NCI-H128 (cell line): ENCODE results near the gene FXR2.
"Not testable (repeated sequence)": the region's sequence is repeated elsewhere in the genome, so short reads cannot be mapped to it uniquely, and the experiment has no call there.

Source experiments
- DNase-seq: peaks from one replicate; lab custom pipeline; 2025; ENCODE audit not compliant: unreplicated experiment; lab: John Stamatoyannopoulos, UW

Gene FXR2

DNA sequence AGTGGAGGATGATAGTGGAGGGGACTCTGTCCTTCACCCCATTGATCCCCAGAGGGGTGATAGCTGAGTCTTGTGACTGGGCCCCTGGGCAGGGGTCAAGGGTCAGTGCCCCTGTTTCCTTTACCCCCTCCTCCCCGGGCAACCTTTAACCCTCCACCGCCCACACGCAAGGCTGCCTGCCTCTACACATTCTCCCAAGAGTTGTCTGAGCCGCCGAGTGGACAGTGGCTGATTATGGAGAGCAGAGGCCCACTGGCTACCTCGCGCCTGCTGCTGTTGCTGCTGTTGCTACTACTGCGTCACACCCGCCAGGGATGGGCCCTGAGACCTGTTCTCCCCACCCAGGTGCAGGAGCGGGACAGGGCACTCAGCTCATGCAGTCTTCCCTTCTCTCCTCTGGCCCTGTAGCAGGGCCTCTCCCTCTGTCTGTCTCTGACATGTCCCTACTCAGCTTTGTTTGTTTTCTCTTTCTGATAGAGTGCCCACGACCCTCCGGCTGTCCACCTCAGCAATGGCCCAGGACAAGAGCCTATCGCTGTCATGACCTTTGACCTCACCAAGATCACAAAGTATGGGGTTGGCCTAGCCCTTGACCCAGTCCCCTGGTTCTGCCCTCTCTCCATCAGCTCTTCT lies 15.4 kb upstream of the FXR2 start, which contains the start of gene SHBG:
Gene SHBG, plus strand, starts transcription at position 197 of the 633 bp plus-strand sequence. Its CDS starts 38 bp downstream, at position 235.
- DNase-seq: no peak

DNA sequence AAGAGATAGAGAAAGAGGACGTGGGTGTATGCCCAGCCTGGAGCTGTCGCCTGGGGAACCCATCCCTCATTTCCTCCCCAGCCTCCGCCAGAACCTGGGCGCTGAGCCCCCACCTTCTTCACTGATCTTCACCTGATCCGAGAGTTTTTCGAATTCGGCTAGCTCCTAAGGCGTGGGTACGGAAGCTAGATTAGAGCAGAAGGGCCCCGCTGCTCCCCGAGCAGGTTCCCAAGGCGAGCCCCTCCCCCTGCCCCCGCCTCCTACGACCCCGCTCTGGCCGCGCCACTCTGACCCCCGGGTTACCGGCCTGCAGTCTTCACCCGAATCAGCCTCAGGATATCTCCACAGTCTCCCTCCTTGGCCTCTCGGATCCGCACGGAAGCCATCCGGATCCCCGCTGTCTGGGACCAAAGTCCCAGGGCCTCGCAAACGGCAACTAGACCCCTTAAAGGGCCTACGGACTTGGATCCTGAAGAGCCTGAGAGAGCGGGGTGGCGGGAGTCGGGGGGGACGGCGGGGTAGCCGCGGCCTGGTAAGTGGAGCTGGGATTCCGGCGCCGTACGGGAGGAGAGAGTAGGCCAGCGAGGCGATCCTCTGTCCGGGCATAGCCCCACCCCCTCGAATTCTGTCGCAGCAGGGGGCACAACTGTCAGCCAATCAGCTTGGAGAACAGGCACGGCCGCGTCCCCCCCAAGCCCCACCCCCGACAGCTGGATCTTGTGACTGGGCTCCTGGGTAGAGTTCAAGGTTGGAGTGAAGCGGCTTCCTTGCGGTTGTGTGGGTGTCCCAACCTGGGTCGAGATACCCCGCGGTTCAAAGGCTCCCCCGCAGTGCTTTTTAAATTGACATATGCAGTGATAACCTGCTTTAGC lies 12.8 kb upstream of the FXR2 start, which contains the start of gene SAT2:
Gene SAT2, minus strand, starts transcription at position 572 of the 872 bp plus-strand sequence. Its CDS starts 186 bp downstream, at position 386.
- peak; percentile 65 for DNase-seq

DNA sequence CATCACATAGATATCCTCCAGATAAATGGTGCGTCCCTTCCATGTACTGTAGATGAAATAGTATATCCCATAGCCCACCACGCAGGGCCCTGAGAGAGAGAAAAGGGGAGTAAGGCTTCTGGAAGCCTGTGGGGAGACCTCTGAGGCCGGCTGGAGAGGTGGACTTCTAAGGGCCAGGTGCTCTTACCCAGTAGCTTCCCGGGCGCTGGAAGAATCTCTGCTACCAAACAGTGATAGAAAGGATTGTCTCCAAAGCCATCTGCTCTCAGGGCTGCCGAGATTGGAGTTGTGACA lies 12.2 kb upstream of the FXR2 start:
- DNase-seq: no peak

DNA sequence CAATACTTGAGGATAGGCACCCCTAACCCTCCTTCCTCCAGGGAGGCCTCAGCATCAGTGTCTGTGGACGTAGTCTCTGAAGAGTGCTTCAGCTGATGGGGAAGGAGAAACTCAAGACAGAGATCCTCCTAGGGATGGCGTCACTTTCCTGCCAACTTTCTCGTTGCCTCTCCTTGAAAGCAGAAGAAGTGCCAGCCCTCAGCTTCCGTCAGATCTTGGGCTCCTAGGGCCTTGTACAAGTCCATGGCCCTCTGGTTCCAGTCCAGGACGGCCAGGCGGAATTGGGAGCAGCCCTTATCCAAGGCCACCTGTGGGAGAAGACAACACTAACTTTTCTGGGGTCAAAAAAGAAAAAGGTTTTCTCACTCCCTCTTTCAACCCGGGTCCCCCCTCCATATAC lies 11.6 kb upstream of the FXR2 start:
- no peak for DNase-seq

DNA sequence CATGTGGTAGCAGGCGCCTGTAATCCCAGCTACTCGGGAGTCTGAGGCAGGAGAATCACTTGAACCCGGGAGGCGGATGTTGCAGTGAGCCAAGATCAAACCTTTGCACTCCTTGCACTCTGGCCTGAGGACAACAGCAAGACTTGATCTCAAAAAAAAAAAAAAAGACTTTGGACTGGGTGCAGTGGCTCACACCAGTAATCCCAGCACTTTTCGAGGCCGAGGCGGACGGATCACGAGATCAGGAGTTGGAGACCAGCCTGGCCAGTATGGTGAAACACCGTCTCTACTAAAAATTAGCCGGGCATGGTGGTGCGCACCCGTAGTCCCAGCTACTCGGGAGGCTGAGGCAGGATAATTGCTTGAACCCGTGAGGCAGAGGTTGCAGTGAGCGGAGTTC lies 11.1 kb upstream of the FXR2 start:
- DNase-seq: not testable (repeated sequence)

DNA sequence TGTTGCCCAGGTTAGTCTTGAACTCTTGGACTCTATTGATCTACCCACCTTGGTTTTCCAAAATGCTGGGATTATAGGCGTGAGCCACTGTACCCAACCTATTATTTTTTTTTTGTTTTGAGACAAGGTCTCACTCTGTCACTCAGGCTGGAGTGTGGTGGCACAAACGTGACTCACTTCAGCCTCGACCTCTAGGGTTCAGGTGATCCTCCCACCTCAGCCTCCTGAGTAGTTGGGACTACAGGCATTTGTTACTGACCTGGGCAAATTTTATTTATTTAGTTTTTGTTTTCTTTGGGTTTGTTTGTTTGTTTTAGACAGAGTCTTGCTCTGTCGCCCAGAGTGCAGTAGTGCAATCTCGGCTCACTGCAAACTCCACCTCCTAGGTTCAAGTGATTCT lies 9.0 kb upstream of the FXR2 start:
- no peak for DNase-seq

DNA sequence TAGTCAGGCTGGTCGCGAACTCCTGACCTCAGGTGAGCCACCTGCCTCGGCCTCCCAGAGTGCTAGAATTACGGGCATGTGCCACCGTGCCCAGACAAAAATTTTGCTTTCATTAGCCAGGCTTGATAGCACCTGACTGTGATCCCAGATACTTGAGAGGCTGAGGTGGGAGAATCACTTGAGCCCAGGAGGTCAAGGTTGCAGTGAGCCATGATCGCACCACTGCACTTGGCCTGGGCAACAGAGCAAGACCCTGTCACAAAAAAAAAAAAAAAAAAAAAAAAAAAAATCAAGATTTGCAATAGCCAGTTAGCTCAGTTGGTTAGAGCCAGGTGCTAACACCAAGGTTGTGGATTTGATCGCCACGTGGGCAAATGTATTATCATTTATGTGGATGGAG lies 6.1 kb upstream of the FXR2 start:
- no peak for DNase-seq

DNA sequence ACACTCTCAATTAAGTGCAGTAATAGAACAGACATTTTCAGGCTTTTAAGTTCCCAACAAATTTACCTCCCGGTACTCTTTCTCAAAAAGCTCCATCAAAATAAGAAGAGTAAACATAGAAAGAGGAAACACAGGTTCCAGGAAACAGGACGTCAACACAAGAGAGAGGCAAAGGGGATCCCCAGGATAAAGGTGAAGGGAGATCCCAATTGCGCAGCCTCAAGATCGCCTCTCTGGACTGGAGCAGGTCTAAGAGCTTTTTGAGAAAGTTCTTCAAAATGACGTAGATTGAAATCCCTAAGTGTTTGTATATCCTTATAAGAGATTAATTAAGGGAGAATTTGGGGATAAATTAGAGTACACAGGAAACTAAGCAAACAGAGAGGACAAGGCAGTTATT lies 3.9 kb upstream of the FXR2 start:
- DNase-seq: no peak

DNA sequence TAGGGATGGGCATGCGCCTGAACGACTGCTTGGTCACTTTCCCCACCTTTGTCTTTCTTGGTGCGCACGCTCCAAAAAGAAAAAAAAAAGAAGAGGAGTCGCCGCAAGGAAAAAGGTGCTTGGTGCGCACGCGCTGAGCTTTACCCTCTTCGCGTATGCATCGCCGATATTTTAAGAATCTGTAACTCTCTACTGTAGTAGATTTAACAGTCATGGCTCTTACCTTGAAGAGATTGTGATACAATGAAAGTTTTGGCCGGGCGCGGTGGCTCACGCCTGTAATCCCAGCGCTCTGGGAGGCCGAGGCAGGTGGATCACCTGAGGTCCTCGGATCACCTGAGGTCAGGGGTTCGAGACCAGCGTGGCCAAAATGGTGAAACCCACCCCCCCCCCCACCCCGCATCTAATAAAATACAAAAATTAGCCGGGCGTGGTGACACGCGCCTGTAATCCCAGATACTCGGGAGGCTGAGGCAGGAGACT lies 609 bp upstream of the FXR2 start:
- DNase-seq: no peak

DNA sequence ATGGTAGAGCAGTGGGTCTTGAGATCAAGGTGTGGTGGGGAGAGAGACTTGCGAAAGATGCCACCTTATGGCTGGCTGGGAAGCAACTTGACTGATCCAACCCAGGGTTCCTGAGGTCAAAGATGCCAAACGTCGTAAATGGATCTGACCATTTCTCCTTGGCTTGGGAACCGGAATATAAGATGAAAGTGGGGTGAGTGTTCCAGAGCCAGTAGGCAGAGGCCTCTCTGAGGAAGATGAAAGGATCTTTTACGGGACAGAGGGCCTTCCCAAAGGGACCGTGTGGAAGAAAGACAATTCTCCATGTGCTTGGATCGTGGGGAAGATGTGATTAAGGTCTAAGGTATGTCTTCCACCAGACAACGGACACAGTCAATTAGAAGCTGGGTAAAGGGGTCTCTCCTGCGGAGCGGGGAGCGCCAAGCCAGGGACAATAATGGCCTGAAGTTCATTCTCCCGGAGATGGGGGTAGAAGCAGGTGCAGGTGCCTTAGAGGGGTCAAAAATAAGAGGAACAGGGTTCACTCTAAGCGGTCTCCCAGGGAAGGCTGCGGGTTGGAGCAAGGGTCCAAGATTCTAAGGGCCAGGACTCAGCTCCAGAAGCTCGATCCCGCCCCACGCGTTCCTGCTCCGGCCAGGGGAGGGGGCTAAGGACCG lies 800 bp downstream of the FXR2 start:
- no peak for DNase-seq

DNA sequence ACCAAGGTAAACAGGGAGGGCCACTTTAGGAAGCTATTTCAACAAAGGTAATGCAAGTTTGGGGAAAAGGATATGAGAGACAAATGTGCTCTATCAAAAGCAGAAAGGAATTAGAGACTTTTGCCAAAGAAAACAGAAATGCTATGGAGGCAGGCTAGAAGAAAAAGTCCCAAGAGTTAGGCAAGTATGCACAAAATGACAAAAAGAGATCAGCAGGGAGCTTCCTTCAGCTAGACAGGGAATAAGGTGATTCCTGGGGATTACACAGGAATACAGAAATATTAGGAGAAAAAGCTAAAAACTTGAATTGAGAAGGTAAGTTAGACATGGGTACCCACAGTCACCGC lies 2.4 kb downstream of the FXR2 start:
- no peak for DNase-seq

DNA sequence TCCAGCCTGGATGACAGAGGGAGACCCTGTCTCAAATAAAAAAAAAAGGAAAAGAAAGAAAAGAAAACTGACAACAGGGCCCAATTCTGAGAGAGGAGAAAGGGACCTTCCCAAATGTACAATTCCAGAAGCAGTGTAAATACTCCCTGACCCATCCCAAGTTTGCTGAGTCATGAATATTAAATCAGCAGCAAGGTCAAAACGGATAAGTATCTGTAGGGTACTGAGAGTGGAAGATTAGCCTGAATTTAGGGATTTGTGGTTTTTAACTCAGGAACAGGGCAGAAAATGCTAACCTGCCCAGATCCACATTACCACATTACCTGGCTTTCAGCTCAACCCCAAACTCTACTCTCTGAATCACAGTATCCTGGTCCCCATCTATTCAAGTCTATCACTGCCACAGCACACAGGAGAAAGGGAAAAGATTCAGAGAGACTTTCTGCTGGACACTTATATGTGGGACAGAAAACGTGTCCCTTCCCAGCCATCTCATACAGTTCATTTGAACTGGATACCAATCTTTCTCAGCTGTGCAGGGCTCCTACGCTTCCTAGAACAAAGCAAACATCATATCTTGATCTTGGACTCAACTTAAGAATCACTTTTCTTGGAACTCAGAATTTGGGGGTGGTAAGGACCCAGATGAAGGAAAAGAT lies 2.9 kb downstream of the FXR2 start:
- no peak for DNase-seq

DNA sequence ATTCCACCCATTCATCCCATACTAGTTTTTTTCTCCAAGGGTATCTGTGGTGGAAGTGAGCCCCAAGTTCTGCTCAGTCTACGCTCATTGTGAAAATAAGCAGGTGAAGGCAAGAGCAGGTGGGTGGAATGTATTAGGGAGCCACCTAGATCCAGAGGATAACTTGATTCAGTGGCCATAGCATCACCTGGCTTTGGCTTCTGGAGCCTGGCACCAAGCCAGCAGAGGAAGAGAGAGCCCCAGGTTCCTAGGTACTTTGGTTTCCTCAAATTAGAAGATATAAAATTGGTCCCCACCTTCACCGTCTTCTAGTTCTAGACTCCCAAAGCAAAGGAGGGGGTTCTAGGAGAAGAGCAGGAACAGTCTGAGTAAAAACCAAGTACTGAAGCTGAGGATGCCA lies 4.1 kb downstream of the FXR2 start:
- DNase-seq: no peak

DNA sequence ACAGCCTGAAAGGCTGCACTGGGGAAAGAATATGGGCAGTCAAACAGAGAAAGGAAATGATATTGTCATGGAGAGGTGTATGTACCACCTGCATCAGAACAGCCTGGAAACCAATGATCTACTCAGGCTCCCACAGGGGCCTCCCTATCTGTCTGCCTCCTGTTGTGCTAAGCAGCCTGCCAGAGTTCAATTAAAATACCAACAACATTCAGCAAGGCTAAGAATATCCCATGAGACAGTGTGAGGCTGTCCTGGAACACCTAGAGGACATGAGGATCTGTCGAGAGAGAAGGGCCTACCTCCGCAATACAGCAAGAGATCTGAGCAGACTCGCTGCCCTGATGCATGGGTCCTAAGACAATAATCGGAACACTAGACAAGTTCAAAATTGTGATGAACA lies 8.4 kb downstream of the FXR2 start:
- no peak for DNase-seq

DNA sequence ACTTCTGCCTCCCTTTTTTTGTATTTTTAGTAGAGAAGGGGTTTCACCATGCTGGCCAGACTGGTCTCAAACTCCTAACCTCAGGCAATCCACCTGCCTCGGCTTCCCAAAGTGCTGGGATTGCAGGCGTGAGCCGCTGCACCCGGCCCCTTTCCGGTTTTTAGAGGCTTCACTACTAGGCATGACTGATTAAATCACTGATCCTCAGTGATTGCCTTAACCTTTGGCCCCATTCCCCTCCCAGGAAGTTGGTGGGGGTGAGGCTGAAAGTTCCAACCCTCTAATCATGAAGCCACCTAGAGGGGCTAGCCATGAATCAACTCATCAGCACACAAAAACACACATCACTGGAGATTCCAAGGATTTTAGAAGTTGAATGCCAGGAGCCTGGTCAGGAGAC lies 17.1 kb downstream of the FXR2 start:
- not testable (repeated sequence) for DNase-seq

DNA sequence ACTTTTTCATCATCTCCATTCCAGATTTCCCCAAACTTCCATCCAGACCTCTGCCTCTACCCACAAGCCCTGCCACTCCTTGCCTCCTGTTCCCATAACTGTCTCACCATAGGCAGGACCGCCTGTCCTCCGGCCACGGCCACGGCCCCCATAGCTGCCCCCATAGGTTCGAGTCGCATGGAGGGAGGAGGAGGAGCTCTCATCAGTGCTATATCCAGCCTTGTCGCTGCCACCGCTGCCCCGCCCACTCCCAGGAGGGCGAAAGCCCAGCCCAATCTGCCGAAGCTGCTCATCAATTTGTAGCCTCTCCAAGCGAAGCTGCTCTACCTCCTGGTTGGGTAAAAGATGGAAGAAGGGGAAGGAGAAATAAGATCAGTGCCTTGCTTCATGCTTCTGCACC lies 21.4 kb downstream of the FXR2 start:
- no peak for DNase-seq

DNA sequence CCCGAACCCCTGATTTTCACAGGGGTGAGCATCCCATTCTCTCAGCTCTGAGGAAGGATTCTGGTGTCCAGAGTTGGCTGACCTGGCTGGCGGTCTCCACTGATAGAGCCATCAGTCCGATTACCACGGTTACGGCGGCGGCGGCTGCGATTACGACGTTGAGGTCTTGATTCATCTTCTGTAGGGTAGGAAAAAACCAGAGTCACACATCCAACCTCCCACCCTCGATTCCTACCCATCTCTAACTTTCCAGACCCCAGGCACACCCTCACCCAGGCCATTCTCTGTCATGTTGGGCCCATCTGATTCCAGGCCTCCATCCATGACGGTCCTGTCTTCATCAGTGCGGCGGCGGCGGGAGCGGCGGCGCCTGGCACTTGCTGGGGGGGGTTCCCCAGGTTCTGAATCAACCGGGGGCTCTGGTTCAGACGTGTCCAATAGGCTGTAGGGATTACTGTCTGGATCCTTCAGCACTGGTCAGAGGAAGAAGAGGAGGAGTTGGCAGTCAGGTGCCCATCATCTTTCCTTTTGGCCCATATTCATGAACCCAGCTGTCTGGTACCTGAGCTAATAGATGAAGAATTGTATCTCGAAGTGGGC lies 22.2 kb downstream of the FXR2 start:
- no peak for DNase-seq

DNA sequence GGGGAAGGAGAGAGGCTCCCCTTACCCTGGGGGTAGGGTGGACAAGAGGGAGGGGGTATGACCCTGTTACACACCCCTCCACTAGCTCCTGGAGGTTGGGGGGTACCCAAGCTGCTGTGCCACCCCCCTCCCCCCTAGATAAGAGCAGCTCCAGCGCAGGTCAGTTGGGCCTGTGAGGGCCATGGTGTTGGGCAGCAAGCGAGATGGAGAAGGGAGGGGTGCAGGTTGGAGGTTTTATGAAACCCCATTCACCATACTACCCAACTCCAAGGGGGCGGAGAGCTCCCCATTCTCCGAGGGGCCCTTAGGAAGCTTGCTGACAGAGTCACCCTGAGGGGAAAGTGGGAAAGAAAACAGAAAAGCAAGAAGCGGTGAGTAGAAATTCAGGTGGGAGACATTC lies 23.1 kb downstream of the FXR2 start:
- DNase-seq: no peak

DNA sequence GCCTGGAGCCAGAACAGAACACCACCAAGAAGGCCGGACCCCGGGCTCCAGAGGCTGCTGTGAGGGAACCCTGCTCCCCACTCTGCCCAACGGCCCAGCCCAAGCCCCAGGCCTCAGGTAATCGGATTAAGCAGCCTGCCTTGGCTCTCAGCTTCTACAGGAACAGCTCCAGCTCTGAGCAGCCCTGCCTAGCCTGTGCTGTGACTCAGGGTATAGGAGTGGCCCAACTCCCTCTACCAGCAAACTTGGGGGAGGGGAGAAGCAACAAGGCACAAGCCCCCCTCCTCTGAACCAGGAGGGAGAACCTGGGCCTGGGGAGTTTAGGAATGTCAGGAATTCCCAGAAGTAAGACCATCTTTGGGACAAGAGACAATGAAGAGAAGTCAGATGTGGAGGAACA lies 24.0 kb downstream of the FXR2 start:
- no peak for DNase-seq

DNA sequence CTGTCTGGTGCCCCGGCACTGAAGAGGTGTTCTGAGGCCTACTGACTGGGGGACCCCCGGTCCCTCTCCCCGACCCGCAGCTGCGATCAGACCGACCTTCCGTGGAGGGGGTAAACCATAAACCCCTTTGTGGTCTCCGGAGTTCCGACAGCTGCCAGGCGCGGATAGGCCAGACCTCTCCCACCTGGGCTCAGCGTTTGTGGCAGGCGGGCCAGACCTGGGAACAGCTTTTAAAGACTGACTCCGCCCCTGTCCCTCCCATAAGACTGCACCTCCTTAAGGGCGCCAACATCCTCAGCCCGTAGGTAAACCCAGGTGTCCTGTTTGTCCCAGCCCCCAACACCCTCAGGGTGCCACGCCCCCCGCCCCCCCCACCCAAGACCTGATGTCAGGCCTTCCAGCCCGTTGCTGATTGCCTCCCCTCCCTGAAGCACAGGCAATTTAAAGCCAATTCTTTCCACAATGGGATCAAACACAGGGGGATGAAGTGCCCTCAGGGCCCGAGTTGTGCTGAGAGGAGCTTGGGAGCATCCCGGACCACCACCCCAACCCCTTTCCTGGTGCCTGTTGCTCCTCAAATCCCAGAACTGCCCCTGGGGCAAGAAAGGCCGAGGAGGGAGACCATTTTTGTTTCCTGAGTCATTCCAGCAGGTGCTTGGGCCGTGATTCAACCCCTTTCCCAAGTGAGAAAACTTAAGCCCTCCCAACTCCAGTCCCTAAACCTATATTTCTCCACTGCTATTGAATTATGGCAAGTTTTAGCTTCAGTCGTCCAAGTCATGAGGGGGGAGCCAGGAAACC lies 24.6 kb downstream of the FXR2 start, which contains the start of gene SOX15:
Gene SOX15, minus strand, starts transcription at position 204 of the 801 bp plus-strand sequence. CDS start 418 bp downstream, outside the sequence.
- no peak for DNase-seq
